ENCODE measurements around the gene ACTR5. TPM values are rescaled to one million over a fixed set of nuclear protein-coding genes. Genes with fewer than 3 reads are reported as not detected.

ACTR5 gene
- total and polyA plus RNA-seq, 2 of the 13 experiments (the other 11 are each of a cell fraction or from before 2014, with no cell fraction given): 19.5 to 20.5 TPM

DNA sequence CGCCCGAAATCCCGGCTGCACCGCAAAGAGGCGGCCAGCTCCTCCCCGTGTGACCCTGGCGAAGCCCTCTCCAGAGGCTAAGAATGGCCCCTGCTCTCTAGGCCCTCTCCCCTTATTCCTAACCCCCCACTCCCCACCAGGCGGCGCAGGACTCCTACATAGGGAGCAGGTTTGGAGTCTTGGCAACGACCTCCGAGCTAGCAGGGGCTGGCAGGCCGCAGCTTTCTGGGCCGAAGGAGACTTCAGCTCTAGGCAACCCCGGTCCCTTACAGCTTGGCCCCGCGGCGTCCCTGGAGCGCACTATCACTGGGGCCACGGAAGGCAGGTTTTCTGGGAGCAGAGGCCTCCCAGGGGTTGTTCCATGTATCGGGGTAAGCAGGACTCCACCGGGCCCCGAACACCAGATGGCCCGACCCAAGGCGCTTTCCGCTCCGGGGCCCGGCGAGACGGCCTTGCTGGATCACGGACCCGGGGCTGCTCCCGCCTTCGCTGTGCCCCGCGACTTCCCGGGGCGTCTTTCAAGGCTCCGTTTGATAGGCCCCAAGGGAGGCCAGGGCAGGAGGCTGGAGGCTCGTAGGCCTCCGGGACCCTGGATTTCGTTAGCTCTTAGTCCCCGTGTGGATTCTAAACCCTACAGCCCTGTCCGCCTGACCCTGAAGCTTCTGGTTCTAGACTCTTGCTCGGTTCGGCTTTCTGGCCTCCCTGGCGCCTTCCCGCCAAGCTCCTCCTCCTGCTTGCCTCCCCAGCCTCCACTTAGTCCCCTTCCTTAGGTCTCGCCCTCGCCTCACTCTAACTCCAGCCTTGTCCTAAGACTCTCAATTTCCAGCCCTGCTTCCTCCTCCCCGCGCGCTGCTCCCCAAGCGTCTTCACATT lies 22.1 kb upstream of the ACTR5 start (continued):
- TF ChIP-seq HNF1A (IDR thresholded peaks at IDR 0.05; ENCODE audit: low read depth): no peak
- TF ChIP-seq HNF1A (CRISPR knock-in tag; IDR thresholded peaks at IDR 0.05; ENCODE audit: borderline replicate concordance): 0 out of 2 replicates have a peak, but pooled peaks have one; percentile 1
- TF ChIP-seq, protein P1, sequence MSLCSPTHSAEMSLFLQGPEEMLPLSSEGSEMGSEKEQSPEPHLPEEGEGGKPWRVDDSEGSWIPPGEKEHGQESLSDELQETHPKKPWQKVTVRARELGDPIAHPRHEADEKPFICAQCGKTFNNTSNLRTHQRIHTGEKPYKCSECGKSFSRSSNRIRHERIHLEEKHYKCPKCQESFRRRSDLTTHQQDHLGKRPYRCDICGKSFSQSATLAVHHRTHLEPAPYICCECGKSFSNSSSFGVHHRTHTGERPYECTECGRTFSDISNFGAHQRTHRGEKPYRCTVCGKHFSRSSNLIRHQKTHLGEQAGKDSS (CRISPR knock-in tag; IDR thresholded peaks at IDR 0.05; ENCODE audit: borderline replicate concordance, low read depth): peak; percentile 62; the same call in 1 of the 2 replicates
- TF ChIP-seq GFI1 (CRISPR knock-in tag; IDR thresholded peaks at IDR 0.05; ENCODE audit: borderline replicate concordance): no peak
- TF ChIP-seq ZNF331 (CRISPR knock-in tag; IDR thresholded peaks at IDR 0.05): 0 out of 2 replicates have a peak, but pooled peaks have one; percentile 14
- peak; percentile 12; the same call in 1 of the 2 replicates for TF ChIP-seq EZH2 (conservative IDR thresholded peaks at IDR 0.05; ENCODE audit: low read depth, low read length)
- peak; percentile 44; the same call in 1 of the 2 replicates for TF ChIP-seq ZNF782 (CRISPR knock-in tag; IDR thresholded peaks at IDR 0.05; ENCODE audit: borderline replicate concordance)
- 0 out of 2 replicates have a peak, but pooled peaks have one; percentile 29 for TF ChIP-seq KDM3A (CRISPR knock-in tag; IDR thresholded peaks at IDR 0.05; ENCODE audit: low read depth)
- TF ChIP-seq TEAD3 (CRISPR knock-in tag; optimal IDR thresholded peaks at IDR 0.05; ENCODE audit: borderline replicate concordance): peak; percentile 21
- TF ChIP-seq, protein P2, sequence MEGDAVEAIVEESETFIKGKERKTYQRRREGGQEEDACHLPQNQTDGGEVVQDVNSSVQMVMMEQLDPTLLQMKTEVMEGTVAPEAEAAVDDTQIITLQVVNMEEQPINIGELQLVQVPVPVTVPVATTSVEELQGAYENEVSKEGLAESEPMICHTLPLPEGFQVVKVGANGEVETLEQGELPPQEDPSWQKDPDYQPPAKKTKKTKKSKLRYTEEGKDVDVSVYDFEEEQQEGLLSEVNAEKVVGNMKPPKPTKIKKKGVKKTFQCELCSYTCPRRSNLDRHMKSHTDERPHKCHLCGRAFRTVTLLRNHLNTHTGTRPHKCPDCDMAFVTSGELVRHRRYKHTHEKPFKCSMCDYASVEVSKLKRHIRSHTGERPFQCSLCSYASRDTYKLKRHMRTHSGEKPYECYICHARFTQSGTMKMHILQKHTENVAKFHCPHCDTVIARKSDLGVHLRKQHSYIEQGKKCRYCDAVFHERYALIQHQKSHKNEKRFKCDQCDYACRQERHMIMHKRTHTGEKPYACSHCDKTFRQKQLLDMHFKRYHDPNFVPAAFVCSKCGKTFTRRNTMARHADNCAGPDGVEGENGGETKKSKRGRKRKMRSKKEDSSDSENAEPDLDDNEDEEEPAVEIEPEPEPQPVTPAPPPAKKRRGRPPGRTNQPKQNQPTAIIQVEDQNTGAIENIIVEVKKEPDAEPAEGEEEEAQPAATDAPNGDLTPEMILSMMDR (CRISPR knock-in tag; IDR thresholded peaks at IDR 0.05): peak; percentile 93
- TF ChIP-seq, protein P3, sequence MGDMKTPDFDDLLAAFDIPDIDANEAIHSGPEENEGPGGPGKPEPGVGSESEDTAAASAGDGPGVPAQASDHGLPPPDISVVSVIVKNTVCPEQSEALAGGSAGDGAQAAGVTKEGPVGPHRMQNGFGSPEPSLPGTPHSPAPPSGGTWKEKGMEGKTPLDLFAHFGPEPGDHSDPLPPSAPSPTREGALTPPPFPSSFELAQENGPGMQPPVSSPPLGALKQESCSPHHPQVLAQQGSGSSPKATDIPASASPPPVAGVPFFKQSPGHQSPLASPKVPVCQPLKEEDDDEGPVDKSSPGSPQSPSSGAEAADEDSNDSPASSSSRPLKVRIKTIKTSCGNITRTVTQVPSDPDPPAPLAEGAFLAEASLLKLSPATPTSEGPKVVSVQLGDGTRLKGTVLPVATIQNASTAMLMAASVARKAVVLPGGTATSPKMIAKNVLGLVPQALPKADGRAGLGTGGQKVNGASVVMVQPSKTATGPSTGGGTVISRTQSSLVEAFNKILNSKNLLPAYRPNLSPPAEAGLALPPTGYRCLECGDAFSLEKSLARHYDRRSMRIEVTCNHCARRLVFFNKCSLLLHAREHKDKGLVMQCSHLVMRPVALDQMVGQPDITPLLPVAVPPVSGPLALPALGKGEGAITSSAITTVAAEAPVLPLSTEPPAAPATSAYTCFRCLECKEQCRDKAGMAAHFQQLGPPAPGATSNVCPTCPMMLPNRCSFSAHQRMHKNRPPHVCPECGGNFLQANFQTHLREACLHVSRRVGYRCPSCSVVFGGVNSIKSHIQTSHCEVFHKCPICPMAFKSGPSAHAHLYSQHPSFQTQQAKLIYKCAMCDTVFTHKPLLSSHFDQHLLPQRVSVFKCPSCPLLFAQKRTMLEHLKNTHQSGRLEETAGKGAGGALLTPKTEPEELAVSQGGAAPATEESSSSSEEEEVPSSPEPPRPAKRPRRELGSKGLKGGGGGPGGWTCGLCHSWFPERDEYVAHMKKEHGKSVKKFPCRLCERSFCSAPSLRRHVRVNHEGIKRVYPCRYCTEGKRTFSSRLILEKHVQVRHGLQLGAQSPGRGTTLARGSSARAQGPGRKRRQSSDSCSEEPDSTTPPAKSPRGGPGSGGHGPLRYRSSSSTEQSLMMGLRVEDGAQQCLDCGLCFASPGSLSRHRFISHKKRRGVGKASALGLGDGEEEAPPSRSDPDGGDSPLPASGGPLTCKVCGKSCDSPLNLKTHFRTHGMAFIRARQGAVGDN (CRISPR knock-in tag; IDR thresholded peaks at IDR 0.05): peak; percentile 28; the same call in 1 of the 2 replicates
- peak; percentile 21; the same call in 1 of the 2 replicates for TF ChIP-seq ZFY (CRISPR knock-in tag; IDR thresholded peaks at IDR 0.05)
- no peak for TF ChIP-seq POLR2AphosphoS2 (IDR thresholded peaks at IDR 0.05; ENCODE audit: low read depth, low read length)
- no peak for TF ChIP-seq ZBTB38 (CRISPR knock-in tag; IDR thresholded peaks at IDR 0.05)
